Epithelial cell of umbilical artery (primary cell): ENCODE data around the gene PCDHA8. TPM values are rescaled to one million over a fixed set of nuclear protein-coding genes. Genes with fewer than 3 reads are reported as not detected.

Experiments
- total RNA-seq: library from RNA; depleted of rRNA; stranded (reverse); fragments of >200 nt; gene quantifications from 2 replicates; pipeline ENCODE4 v1.2.3, GENCODE V29; 2014

Gene PCDHA8
- total RNA-seq, 1 donor from 2014 or later = not detected

Other genes starting within 250 kb of the PCDHA8 start
- 1.2 and 1.6 TPM in 2 replicates for gene CD14, start 208.0 kb upstream of the PCDHA8 start, total RNA-seq
- 13.4 and 18.2 TPM in 2 replicates for gene TMCO6, start 201.7 kb upstream of the PCDHA8 start, total RNA-seq
- gene NDUFA2, start 193.6 kb upstream of the PCDHA8 start, total RNA-seq = 44.2 and 53.6 TPM in 2 replicates
- 98.4 and 109 TPM in 2 replicates for gene IK, start 193.4 kb upstream of the PCDHA8 start, total RNA-seq
- gene WDR55, start 176.3 kb upstream of the PCDHA8 start, total RNA-seq = 29.9 and 31.8 TPM in 2 replicates
- gene DND1, start 167.6 kb upstream of the PCDHA8 start, total RNA-seq = 0.15 TPM in 1 of 2 replicates, not detected in the other
- 81.9 and 89.5 TPM in 2 replicates for gene HARS1, start 149.8 kb upstream of the PCDHA8 start, total RNA-seq
- 31.8 and 40.9 TPM in 2 replicates for gene HARS2, start 149.7 kb upstream of the PCDHA8 start, total RNA-seq
- gene ZMAT2, start 140.7 kb upstream of the PCDHA8 start, total RNA-seq = 49.7 and 59.4 TPM in 2 replicates
- gene PCDHA1, start 55.0 kb upstream of the PCDHA8 start, total RNA-seq = 0.32 TPM in 1 of 2 replicates, not detected in the other
- 0.15 TPM in 1 of 2 replicates, not detected in the other for gene PCDHA2, start 46.3 kb upstream of the PCDHA8 start, total RNA-seq
- gene PCDHA3, start 40.1 kb upstream of the PCDHA8 start, total RNA-seq = under 0.01 and 0.32 TPM in 2 replicates
- 0.32 and 0.61 TPM in 2 replicates for gene PCDHA4, start 34.1 kb upstream of the PCDHA8 start, total RNA-seq
- gene PCDHA5, start 19.6 kb upstream of the PCDHA8 start, total RNA-seq = not detected in 2 replicates
- gene PCDHA6, start 13.2 kb upstream of the PCDHA8 start, total RNA-seq = under 0.01 and 0.15 TPM in 2 replicates
- gene PCDHA7, start 6.9 kb upstream of the PCDHA8 start, total RNA-seq = 0.15 and 0.32 TPM in 2 replicates
- gene PCDHA9, start 7.2 kb downstream of the PCDHA8 start, total RNA-seq = under 0.01 and 0.15 TPM in 2 replicates
- gene PCDHA10, start 14.7 kb downstream of the PCDHA8 start, total RNA-seq = under 0.01 and 0.15 TPM in 2 replicates
- under 0.01 TPM in 1 of 2 replicates, not detected in the other for gene PCDHA11, start 27.8 kb downstream of the PCDHA8 start, total RNA-seq
- gene PCDHA12, start 34.1 kb downstream of the PCDHA8 start, total RNA-seq = not detected in 2 replicates
- 0.15 TPM in 1 of 2 replicates, not detected in the other for gene PCDHA13, start 40.9 kb downstream of the PCDHA8 start, total RNA-seq
- gene PCDHAC1, start 85.1 kb downstream of the PCDHA8 start, total RNA-seq = under 0.01 TPM in 1 of 2 replicates, not detected in the other
- under 0.01 and 0.30 TPM in 2 replicates for gene PCDHAC2, start 125.3 kb downstream of the PCDHA8 start, total RNA-seq
- not detected in 2 replicates for gene PCDHB1, start 210.2 kb downstream of the PCDHA8 start, total RNA-seq